Measurements from ENCODE around the gene CCDC60.

CCDC60 gene

DNA sequence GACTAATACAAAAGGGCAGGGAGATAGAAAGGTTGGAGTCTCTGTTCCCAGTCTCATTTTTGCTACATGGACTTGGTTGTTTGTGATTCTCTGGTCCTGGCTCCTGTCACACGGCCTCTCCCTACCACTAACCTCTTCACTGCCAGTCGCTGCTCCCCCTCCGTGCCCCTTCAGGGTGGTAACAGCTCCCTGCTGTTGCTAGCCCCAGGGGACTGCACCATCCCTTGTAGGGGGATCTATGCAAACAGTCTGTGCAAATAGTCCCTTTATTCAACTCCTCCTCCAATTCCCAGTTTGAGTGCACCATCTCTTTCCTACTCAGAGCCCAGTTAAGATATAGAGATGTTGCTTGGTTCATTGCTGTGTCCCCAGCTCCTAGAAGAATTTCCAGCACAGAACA, 51.1 kb downstream of the CCDC60 start:
- FAIRE-seq = no peak

GRCh38 chr12:119389687-119390086, 55.2 kb downstream of the CCDC60 start:
- FAIRE-seq = no peak

DNA sequence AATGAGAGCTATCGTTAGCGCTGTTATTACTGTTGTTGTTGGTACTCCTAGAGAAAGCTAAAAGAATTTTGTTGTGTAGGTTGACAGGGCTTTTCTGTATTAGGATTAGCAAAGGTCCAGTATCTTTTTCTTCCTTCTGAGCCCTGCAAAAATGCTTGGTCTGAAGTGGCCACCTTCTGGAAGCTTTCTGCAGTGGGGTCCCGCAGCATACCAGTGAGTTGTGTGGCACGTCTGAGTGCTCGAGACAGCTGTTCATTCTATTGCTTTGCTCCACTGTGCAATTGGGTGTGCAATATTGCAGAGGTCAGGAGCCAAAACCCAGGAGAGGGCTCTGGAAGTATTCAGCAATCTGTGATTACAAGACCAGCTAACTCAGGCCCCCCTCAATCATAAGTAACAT, 57.1 kb downstream of the CCDC60 start:
- no peak for FAIRE-seq

DNA sequence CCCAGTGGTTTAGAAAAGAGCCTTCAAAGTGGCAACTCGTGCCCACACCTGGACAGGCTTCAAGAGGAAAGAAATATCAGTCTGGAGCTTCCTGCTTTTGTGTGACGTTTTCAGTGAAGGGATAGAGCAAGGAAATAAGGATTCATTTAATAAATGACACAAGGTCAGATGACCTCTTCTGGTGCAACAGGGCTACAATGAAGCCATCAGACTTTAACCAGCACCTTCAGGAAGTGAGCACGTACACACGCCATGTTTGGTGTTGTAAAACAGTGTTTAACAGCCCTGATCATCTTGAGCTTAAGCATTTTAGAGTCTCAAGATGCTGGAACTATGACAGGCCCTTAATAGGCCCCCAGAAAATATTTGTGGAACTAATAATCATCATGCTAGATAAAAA, 59.1 kb downstream of the CCDC60 start:
- no peak for FAIRE-seq

GRCh38 chr12:119397540-119397939, 63.0 kb downstream of the CCDC60 start:
- FAIRE-seq = no peak

DNA sequence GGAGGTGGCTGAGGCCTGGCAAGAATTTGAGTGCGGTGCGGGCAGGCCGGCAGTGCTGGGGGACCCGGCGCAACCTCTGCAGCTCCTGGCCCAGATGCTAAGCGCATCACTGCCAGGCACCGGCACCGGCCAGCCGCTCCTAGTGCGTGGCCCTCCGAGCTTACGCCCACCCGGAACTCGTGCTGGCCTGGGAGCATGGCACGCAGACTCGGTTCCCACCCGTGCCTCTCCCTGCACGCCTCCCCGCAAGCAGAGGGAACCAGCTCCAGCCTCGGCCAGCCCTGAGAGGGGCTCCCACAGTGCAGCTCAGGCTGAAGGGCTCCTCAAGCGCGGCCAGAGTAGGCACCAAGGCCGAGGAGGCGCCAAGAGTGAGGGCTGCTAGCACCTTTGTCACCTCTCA, 63.7 kb downstream of the CCDC60 start:
- FAIRE-seq = no peak

- no peak for FAIRE-seq
Measured at GRCh38 chr12:119399301-119399700, 64.8 kb downstream of the CCDC60 start.

DNA sequence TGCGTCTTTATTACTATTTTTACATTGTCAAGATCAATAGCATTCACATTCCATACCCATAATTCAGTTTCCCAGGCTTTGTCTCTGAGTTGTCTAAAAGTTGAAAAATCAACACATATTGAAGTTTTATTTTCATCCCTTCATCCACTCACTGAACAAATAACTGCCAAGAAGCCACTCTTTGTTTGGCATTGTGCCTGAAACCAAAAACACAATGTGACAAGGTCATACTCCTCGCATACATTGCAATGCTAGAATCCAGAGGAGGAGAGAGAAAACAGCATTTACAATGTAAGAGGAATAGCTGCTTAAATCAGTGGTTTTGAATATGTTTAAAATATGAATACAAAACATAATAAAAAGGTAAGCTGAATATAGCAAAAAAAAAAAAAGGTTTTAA, 71.8 kb downstream of the CCDC60 start:
- FAIRE-seq = no peak

GRCh38 chr12:119406811-119407210, 72.3 kb downstream of the CCDC60 start:
- no peak for FAIRE-seq

GRCh38 chr12:119409043-119409442, 74.5 kb downstream of the CCDC60 start:
- FAIRE-seq = no peak

DNA sequence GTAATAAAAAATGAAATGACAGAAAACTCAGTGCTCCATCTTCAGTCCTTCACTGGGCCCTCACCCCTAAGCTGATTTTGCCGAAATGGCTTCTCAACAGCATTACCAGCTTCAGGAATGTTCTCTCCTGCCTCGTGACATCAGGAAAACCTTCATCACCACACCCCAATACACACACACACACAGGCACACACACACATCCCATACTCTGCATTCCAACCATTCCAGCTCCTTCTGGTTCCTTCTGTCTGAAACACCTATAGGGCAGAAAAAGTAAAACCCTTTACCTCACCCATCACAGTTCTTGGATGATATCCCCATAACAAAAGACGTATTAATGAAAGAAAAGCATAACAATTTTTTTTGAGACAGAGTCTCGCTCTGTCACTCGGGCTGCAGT, 75.9 kb downstream of the CCDC60 start:
- no peak for FAIRE-seq

- no peak for FAIRE-seq
Measured at GRCh38 chr12:119412306-119412705, 77.8 kb downstream of the CCDC60 start.

GRCh38 chr12:119412811-119413794, 78.6 kb downstream of the CCDC60 start:
- no peak for FAIRE-seq

DNA sequence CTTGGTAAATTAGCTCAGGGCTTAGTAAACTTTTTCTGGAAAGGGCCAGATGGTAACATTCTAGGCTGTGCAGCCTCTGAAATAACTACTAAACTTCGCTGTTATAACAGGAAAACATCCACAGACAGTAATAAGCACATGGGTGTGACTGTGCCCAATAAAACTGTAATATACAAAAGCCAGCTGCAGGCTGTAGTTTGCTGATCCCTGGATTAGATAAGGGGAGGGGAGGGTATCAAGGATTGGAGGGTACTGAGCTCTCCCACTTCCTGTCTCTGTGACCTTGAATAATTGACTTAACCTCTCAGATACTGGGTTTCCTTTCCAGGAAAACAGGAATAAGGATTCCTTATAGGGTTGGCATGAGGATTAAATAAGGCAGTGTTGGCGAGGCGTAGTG, 81.2 kb downstream of the CCDC60 start:
- FAIRE-seq = no peak

GRCh38 chr12:119417440-119417839, 82.9 kb downstream of the CCDC60 start:
- FAIRE-seq = no peak

GRCh38 chr12:119419381-119419780, 84.9 kb downstream of the CCDC60 start:
- FAIRE-seq = no peak

GRCh38 chr12:119423285-119423684, 88.8 kb downstream of the CCDC60 start:
- no peak for FAIRE-seq

DNA sequence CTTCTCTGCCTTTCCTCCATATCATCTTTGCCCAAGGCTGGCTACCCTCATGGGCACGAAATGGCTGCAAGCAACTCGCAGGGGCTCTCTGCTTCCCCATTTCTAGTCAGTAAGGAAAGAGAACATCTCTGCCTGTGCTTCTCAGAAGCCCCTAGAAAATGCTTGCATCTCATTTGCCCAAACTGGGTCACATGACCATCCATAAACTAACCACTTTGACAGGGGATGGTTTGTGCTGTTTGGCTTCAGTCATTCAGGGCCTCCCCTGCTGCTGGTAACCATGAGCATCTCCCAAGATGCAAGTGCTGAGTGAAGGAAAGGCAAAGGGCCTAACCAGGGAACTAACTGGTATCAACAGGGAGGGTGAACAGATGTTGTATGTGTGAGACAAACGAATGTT, 91.1 kb downstream of the CCDC60 start:
- FAIRE-seq = no peak

GRCh38 chr12:119431151-119431550, 96.6 kb downstream of the CCDC60 start:
- no peak for FAIRE-seq

GRCh38 chr12:119432949-119433348, 98.4 kb downstream of the CCDC60 start:
- no peak for FAIRE-seq

DNA sequence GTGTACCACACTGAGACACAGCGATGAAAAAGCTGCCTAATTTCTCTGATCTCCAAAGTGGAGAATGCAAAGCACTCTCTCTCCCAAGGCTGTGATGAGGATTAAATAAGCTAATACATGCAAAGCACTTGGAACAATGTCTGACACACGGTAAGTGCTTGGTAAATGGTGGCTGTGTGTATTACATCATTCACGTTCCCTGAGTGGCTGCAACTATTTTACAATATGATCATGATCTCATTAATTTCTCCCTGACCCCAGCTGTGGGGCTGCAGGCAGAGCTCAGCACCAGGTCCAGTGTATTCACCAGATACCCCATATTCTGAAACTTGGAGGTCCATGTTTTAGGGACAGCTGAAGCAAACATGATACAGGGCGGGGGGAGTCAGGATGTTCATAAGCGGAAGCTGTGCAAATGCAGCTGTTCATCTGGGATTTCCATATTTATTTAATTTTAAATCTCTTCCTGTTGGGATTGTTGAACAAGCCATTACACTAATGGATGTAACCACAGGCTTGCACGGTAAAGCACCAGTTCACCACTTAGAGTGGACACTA, 106.4 kb downstream of the CCDC60 start:
- FAIRE-seq = no peak

GRCh38 chr12:119444462-119445044, 110.0 kb downstream of the CCDC60 start:
- FAIRE-seq = no peak

GRCh38 chr12:119446459-119446858, 111.9 kb downstream of the CCDC60 start:
- FAIRE-seq = no peak

DNA sequence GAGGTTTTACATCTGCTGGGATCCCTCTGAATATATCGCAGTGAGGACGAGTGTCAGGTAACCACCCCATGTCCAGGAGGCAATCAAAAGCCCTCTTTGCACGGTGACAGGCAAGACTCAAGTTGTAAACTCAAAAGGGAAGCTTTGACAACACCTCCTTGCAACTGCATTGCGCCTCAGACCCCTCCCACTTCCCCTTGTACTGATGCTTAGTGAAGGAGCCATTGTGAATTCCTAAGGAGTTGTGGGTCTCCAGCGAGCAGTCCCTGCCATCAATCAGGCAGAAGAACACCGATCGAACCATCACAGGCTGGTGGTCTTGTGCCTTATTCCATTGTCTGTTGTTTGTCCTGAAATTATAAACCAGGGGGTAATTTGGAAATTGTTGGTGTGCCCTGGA, 112.6 kb downstream of the CCDC60 start:
- no peak for FAIRE-seq

All from endometrium (tissue), 2 donors.